ENCODE data around the gene TOPORS. TPM values are rescaled to one million over a fixed set of nuclear protein-coding genes. Genes with fewer than 3 reads are reported as not detected.

The TOPORS gene
- polyA plus RNA-seq, 1 of the 3 experiments (the other 2 are of a cell fraction) = 4.9 TPM

GRCh38 chr9:32584784-32585183 lies 32.4 kb upstream of the TOPORS start:
- 10% methylated on average over 2 of the region's 2 CpGs for WGBS (ENCODE audit: low lambda C conversion rate)
- CTCF ChIA-PET = interaction anchor here (1.2 to 20.6 kb wide), 3 partner anchors 201 to 383 kb away, joined by 3 to 620 read pairs (median 195); no protein-coding TSS in a partner anchor
- H3K36me3 ChIP-seq (replicated peaks in 1 of 2; ENCODE audit: control insufficient read depth in 1 of 2, insufficient read depth in 2 of 2, low read length in 1 of 2) = no peaks in the 10 kb centered on the region
- H3K27me3 ChIP-seq (ENCODE audit: insufficient read depth) = no peaks in the 10 kb centered on the region
- no peak overlapping the region for H3K4me2 ChIP-seq
- no peaks in the 10 kb centered on the region for H4K20me1 ChIP-seq (ENCODE audit: insufficient read depth)
- H3K4me1 ChIP-seq (ENCODE audit: control insufficient read depth in 1 of 2, insufficient read depth in 2 of 2, low read depth in 1 of 2, low read length in 1 of 2) = peaks cover 0 to 3% of the 10 kb centered on the region in 2 experiments; a peak in 1 of 4 replicates
- no peaks in the 10 kb centered on the region for H3F3A ChIP-seq (replicated peaks; ENCODE audit: insufficient read depth)
- no peak overlapping the region for H3K4me3 ChIP-seq (ENCODE audit: low read depth in 2 of 2, low read length in 1 of 2)
- TF ChIP-seq GABPA (IDR thresholded peaks at IDR 0.05; ENCODE audit: low read depth) = no peak
- no peak for TF ChIP-seq RFX5 (IDR thresholded peaks at IDR 0.05; ENCODE audit: low read length)
- no peak for TF ChIP-seq RXRA (IDR thresholded peaks at IDR 0.05; ENCODE audit: borderline replicate concordance, low read depth)
- TF ChIP-seq REST (IDR thresholded peaks at IDR 0.05; ENCODE audit: low read depth, low read length) = no peak
- no peak for TF ChIP-seq RAD21 (IDR thresholded peaks at IDR 0.05; ENCODE audit: low read length)
- no peak for TF ChIP-seq CHD2 (IDR thresholded peaks at IDR 0.05; ENCODE audit: low read length, partially characterized antibody)
- TF ChIP-seq SMC3 (IDR thresholded peaks at IDR 0.05; ENCODE audit: low read depth, low read length) = no peak
- no peak for TF ChIP-seq CTCF (IDR thresholded peaks at IDR 0.05)
- TF ChIP-seq ZBTB33 (IDR thresholded peaks at IDR 0.05; ENCODE audit: borderline replicate concordance, low read depth) = no peak
- TF ChIP-seq RCOR1 (IDR thresholded peaks at IDR 0.05; ENCODE audit: low read length) = no peak
- no peak for TF ChIP-seq MXI1 (IDR thresholded peaks at IDR 0.05; ENCODE audit: low read depth, low read length)
- H3K79me2 ChIP-seq (ENCODE audit: insufficient read depth) = no peaks in the 10 kb centered on the region
- H2AFZ ChIP-seq (ENCODE audit: low read depth) = no peak overlapping the region
- no peak overlapping the region for H3K9ac ChIP-seq
- DNase-seq = no peak
- no peaks in the 10 kb centered on the region for H3K9me2 ChIP-seq
- H3K9me3 ChIP-seq = no peaks in the 10 kb centered on the region
- POLR2A ChIA-PET = no interaction called here
- no peak overlapping the region for H3K27ac ChIP-seq (ENCODE audit: low read depth in 2 of 2, low read length in 1 of 2)

All from SK-N-SH (cell line).